Measurements from ENCODE around the gene KIF6.

Gene KIF6

DNA sequence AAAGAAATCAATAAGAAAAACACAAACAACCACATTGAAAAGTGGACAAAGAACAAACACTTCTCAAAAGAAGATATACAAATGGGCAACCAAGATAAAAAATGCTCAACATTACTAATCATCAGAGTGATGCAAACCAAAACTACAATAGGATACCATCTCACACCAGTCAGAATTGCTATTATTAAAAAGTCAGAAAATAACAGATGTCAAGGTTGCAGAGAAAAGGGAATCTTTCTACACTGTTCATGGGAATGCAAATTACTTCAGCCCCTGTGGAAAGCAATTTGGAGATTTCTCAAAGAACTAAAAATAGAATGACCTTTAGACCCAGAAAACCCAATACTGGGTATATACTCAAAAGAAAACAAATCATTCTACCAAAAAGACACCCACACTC lies 29.8 kb downstream of the KIF6 start:
- Histone ChIP-seq H3K4me1 (ENCODE audit: insufficient read depth, low read length, poor library complexity, severe bottlenecking) (peaks cover 6% of the 10 kb centered on the region), H3K4me2 (ENCODE audit: low read depth, low read length, poor library complexity, severe bottlenecking) (no peak overlapping the region), H4K20me1 (ENCODE audit: insufficient read depth, low read length, poor library complexity, severe bottlenecking) (no peaks in the 10 kb centered on the region), H3K36me3 (ENCODE audit: insufficient read depth, low read length) (no peaks in the 10 kb centered on the region), H3K9me2 (replicated peaks; ENCODE audit: low read depth, low read length) (no peaks in the 10 kb centered on the region), H3K79me2 (ENCODE audit: insufficient read depth, low read length) (no peaks in the 10 kb centered on the region), H3K9ac (ENCODE audit: low read depth, low read length, poor library complexity, severe bottlenecking) (no peak overlapping the region), H3F3A (ENCODE audit: low read depth) (no peaks in the 10 kb centered on the region), H3K9me3 (ENCODE audit: insufficient read depth, low read depth, low read length) (no peaks in the 10 kb centered on the region), H3K27me3 (ENCODE audit: insufficient read depth, low read length, poor library complexity, severe bottlenecking) (no peaks in the 10 kb centered on the region), H3K4me3 (ENCODE audit: low read length, poor library complexity, severe bottlenecking) (no peak overlapping the region), H2AFZ (ENCODE audit: low read length) (no peak overlapping the region)
- TF ChIP-seq, protein P1, sequence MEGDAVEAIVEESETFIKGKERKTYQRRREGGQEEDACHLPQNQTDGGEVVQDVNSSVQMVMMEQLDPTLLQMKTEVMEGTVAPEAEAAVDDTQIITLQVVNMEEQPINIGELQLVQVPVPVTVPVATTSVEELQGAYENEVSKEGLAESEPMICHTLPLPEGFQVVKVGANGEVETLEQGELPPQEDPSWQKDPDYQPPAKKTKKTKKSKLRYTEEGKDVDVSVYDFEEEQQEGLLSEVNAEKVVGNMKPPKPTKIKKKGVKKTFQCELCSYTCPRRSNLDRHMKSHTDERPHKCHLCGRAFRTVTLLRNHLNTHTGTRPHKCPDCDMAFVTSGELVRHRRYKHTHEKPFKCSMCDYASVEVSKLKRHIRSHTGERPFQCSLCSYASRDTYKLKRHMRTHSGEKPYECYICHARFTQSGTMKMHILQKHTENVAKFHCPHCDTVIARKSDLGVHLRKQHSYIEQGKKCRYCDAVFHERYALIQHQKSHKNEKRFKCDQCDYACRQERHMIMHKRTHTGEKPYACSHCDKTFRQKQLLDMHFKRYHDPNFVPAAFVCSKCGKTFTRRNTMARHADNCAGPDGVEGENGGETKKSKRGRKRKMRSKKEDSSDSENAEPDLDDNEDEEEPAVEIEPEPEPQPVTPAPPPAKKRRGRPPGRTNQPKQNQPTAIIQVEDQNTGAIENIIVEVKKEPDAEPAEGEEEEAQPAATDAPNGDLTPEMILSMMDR (conservative IDR thresholded peaks at IDR 0.05; ENCODE audit: low read length) = no peak
- TF ChIP-seq EZH2phosphoT487 (IDR thresholded peaks at IDR 0.05; ENCODE audit: borderline replicate concordance) = no peak

DNA sequence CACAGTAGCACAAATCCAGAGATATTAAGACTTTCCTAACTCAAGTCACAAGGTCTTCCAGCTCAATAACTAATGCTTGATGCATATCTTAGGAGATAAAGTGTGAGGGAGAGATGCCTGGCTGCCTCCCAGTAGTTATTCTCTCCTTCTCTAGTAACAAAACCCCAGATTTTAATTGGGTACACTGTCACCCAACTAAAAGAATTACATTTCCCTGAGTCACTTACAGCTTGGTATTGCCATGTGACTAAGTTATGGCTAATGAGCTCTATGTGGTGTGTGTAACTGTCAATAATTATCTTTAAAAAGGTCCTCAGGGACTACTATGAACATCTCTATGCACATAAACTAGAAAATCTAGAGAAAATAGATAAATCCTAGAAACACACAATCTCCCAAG lies 32.0 kb downstream of the KIF6 start:
- TF ChIP-seq, protein P1 (conservative IDR thresholded peaks at IDR 0.05; ENCODE audit: low read length) = no peak
- Histone ChIP-seq H3K4me2 (ENCODE audit: low read depth, low read length, poor library complexity, severe bottlenecking) (no peak overlapping the region), H4K20me1 (ENCODE audit: insufficient read depth, low read length, poor library complexity, severe bottlenecking) (no peaks in the 10 kb centered on the region), H3F3A (ENCODE audit: low read depth) (no peaks in the 10 kb centered on the region), H3K79me2 (ENCODE audit: insufficient read depth, low read length) (no peaks in the 10 kb centered on the region), H3K9me2 (replicated peaks; ENCODE audit: low read depth, low read length) (no peaks in the 10 kb centered on the region), H3K9me3 (ENCODE audit: insufficient read depth, low read depth, low read length) (no peaks in the 10 kb centered on the region), H3K27me3 (ENCODE audit: insufficient read depth, low read length, poor library complexity, severe bottlenecking) (no peaks in the 10 kb centered on the region), H3K4me1 (ENCODE audit: insufficient read depth, low read length, poor library complexity, severe bottlenecking) (peaks cover 3% of the 10 kb centered on the region), H3K4me3 (ENCODE audit: low read length, poor library complexity, severe bottlenecking) (no peak overlapping the region), H3K9ac (ENCODE audit: low read depth, low read length, poor library complexity, severe bottlenecking) (no peak overlapping the region), H3K36me3 (ENCODE audit: insufficient read depth, low read length) (no peaks in the 10 kb centered on the region), H2AFZ (ENCODE audit: low read length) (no peak overlapping the region)

DNA sequence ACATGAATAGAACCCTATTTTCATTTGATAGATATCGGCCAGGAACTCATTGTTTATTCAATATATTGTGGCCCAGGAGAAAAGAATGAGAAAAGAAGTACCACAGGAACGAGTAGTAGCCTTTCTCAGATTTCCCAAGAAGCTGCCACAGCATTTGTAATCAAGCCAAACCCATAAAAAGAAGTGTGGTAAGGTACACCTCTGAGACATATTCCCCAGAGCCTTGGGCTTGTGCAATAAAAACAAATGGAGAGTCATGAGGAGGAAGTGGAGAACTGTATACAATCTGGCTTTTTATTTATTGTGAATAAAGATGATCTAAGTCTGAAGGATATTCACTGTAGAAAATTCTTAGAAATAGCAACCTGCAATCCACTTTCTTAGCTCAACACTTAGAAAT lies 36.7 kb downstream of the KIF6 start:
- Histone ChIP-seq H3K9me3 (ENCODE audit: insufficient read depth, low read depth, low read length) (no peaks in the 10 kb centered on the region), H3K79me2 (ENCODE audit: insufficient read depth, low read length) (no peaks in the 10 kb centered on the region), H3K27me3 (ENCODE audit: insufficient read depth, low read length, poor library complexity, severe bottlenecking) (no peaks in the 10 kb centered on the region), H3K9ac (ENCODE audit: low read depth, low read length, poor library complexity, severe bottlenecking) (no peak overlapping the region), H4K20me1 (ENCODE audit: insufficient read depth, low read length, poor library complexity, severe bottlenecking) (no peaks in the 10 kb centered on the region), H3K4me2 (ENCODE audit: low read depth, low read length, poor library complexity, severe bottlenecking) (no peak overlapping the region), H3K36me3 (ENCODE audit: insufficient read depth, low read length) (no peaks in the 10 kb centered on the region), H3K9me2 (replicated peaks; ENCODE audit: low read depth, low read length) (no peaks in the 10 kb centered on the region), H3K4me1 (ENCODE audit: insufficient read depth, low read length, poor library complexity, severe bottlenecking) (peaks cover 6% of the 10 kb centered on the region), H3F3A (ENCODE audit: low read depth) (no peaks in the 10 kb centered on the region), H2AFZ (ENCODE audit: low read length) (no peak overlapping the region), H3K4me3 (ENCODE audit: low read length, poor library complexity, severe bottlenecking) (no peak overlapping the region)
- no peak for TF ChIP-seq EZH2phosphoT487 (IDR thresholded peaks at IDR 0.05; ENCODE audit: borderline replicate concordance)

DNA sequence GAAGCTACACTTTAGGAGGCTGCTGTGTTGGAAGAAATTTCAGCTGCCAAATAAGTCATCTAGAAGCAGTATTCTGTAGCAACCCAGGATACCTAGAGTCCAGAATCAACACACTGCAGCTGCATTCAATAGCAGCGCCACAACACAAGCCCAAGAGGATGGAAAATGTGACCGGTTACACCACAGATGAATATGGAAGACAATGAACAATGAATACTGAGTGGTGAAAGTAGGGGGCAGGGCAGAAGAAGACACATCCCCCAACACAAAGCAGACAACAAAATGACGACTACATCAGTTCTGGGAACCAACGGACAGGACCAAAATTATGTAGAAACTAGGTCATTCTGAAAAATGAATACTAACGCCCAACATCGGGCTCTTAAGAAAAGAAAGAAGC lies 38.2 kb downstream of the KIF6 start:
- H3K9me2 ChIP-seq (replicated peaks; ENCODE audit: low read depth, low read length) = no peaks in the 10 kb centered on the region
- H2AFZ ChIP-seq (ENCODE audit: low read length) = no peak overlapping the region
- no peaks in the 10 kb centered on the region for H4K20me1 ChIP-seq (ENCODE audit: insufficient read depth, low read length, poor library complexity, severe bottlenecking)
- H3K4me1 ChIP-seq (ENCODE audit: insufficient read depth, low read length, poor library complexity, severe bottlenecking) = peaks cover 6% of the 10 kb centered on the region
- no peaks in the 10 kb centered on the region for H3K36me3 ChIP-seq (ENCODE audit: insufficient read depth, low read length)
- no peak overlapping the region for H3K4me2 ChIP-seq (ENCODE audit: low read depth, low read length, poor library complexity, severe bottlenecking)
- H3K9me3 ChIP-seq (ENCODE audit: insufficient read depth, low read depth, low read length) = no peaks in the 10 kb centered on the region
- H3F3A ChIP-seq (ENCODE audit: low read depth) = no peaks in the 10 kb centered on the region
- no peak overlapping the region for H3K9ac ChIP-seq (ENCODE audit: low read depth, low read length, poor library complexity, severe bottlenecking)
- no peaks in the 10 kb centered on the region for H3K27me3 ChIP-seq (ENCODE audit: insufficient read depth, low read length, poor library complexity, severe bottlenecking)
- no peaks in the 10 kb centered on the region for H3K79me2 ChIP-seq (ENCODE audit: insufficient read depth, low read length)
- H3K4me3 ChIP-seq (ENCODE audit: low read length, poor library complexity, severe bottlenecking) = no peak overlapping the region
- TF ChIP-seq, protein P1 (conservative IDR thresholded peaks at IDR 0.05; ENCODE audit: low read length) = no peak

Data from Loucy (cell line).